ENCODE measurements around the gene CDC42SE1.

GRCh38 chr1:151055581-151055980 lies 3.8 kb downstream of the CDC42SE1 start:
- TF ChIP-seq, protein P1, sequence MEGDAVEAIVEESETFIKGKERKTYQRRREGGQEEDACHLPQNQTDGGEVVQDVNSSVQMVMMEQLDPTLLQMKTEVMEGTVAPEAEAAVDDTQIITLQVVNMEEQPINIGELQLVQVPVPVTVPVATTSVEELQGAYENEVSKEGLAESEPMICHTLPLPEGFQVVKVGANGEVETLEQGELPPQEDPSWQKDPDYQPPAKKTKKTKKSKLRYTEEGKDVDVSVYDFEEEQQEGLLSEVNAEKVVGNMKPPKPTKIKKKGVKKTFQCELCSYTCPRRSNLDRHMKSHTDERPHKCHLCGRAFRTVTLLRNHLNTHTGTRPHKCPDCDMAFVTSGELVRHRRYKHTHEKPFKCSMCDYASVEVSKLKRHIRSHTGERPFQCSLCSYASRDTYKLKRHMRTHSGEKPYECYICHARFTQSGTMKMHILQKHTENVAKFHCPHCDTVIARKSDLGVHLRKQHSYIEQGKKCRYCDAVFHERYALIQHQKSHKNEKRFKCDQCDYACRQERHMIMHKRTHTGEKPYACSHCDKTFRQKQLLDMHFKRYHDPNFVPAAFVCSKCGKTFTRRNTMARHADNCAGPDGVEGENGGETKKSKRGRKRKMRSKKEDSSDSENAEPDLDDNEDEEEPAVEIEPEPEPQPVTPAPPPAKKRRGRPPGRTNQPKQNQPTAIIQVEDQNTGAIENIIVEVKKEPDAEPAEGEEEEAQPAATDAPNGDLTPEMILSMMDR (conservative IDR thresholded peaks at IDR 0.05; ENCODE audit: low read length) = no peak
- TF ChIP-seq EZH2phosphoT487 (IDR thresholded peaks at IDR 0.05; ENCODE audit: borderline replicate concordance) = no peak
